Measurements from ENCODE around the gene DBR1. TPM values are rescaled to one million over a fixed set of nuclear protein-coding genes. Genes with fewer than 3 reads are reported as not detected.

DBR1 gene
- total and polyA plus RNA-seq, 2 experiments from 2014 or later = 9.7 to 17.2 TPM

DNA sequence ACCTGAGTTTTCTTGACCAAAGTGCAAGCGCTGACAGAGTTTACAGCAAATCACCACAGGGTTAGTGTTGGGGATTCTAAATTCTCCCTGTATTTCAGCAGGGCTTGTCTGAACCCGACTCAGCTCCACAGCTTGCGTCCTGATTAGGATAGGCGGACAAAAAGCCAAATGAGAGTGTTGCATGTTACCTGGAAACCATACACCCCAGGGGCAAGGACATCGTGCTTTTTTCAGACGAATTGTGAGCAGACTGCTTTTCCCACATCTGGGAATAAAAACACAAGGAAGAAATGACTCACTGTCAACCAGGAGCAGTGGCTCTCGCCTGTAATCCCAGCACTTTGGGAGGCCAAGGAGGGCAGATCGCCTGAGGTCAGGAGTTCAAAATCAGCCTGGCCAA is 62.4 kb downstream of the DBR1 start:
- H3K4me2 ChIP-seq = no peak overlapping the region
- Mint-ChIP-seq H3K9me3 (no peaks in the 10 kb centered on the region), H3K4me1 (peaks cover 26% of the 10 kb centered on the region), H3K4me3 (no peak overlapping the region), H3K36me3 (ENCODE audit: low read depth) (no peaks in the 10 kb centered on the region), H3K27ac (no peak overlapping the region), H3K27me3 (ENCODE audit: insufficient read depth, low read depth, poor library complexity) (peaks cover 4% of the 10 kb centered on the region)
- no peaks in the 10 kb centered on the region for H3K36me3 ChIP-seq (ENCODE audit: insufficient read depth)
- ATAC-seq (no peak), DNase-seq (ENCODE audit: low spot score) (no peak)
- no peak overlapping the region for H3K27ac ChIP-seq (ENCODE audit: low read depth)
- no peaks in the 10 kb centered on the region for H3K9me2 ChIP-seq (ENCODE audit: insufficient read depth)
- no peak overlapping the region for H2AFZ ChIP-seq
- H3K79me2 ChIP-seq (replicated peaks; ENCODE audit: insufficient read depth) = peaks cover 24% of the 10 kb centered on the region
- TF ChIP-seq POLR2AphosphoS5 (IDR thresholded peaks at IDR 0.05; ENCODE audit: low read depth) (no peak), EZH2 (IDR thresholded peaks at IDR 0.05; ENCODE audit: low read depth, unreplicated experiment) (no peak), CREB1 (CRISPR knock-in tag; IDR thresholded peaks at IDR 0.05; ENCODE audit: low read depth) (no peak), ZNF462 (CRISPR knock-in tag; IDR thresholded peaks at IDR 0.05) (no peak), NANOG (IDR thresholded peaks at IDR 0.05; ENCODE audit: borderline replicate concordance) (no peak), JUNB (IDR thresholded peaks at IDR 0.05; ENCODE audit: unreplicated experiment) (no peak), CTCF (conservative IDR thresholded peaks at IDR 0.05; ENCODE audit: low read depth in 2 of 2) (no peak), STAT1 (IDR thresholded peaks at IDR 0.05; ENCODE audit: unreplicated experiment) (no peak), ZNF114 (CRISPR knock-in tag; IDR thresholded peaks at IDR 0.05) (no peak), ETS1 (IDR thresholded peaks at IDR 0.05) (no peak), ZNF331 (CRISPR knock-in tag; IDR thresholded peaks at IDR 0.05; ENCODE audit: low read depth) (no peak), EZH2phosphoT487 (IDR thresholded peaks at IDR 0.05; ENCODE audit: unreplicated experiment) (no peak)
- TF ChIP-seq, protein P1, sequence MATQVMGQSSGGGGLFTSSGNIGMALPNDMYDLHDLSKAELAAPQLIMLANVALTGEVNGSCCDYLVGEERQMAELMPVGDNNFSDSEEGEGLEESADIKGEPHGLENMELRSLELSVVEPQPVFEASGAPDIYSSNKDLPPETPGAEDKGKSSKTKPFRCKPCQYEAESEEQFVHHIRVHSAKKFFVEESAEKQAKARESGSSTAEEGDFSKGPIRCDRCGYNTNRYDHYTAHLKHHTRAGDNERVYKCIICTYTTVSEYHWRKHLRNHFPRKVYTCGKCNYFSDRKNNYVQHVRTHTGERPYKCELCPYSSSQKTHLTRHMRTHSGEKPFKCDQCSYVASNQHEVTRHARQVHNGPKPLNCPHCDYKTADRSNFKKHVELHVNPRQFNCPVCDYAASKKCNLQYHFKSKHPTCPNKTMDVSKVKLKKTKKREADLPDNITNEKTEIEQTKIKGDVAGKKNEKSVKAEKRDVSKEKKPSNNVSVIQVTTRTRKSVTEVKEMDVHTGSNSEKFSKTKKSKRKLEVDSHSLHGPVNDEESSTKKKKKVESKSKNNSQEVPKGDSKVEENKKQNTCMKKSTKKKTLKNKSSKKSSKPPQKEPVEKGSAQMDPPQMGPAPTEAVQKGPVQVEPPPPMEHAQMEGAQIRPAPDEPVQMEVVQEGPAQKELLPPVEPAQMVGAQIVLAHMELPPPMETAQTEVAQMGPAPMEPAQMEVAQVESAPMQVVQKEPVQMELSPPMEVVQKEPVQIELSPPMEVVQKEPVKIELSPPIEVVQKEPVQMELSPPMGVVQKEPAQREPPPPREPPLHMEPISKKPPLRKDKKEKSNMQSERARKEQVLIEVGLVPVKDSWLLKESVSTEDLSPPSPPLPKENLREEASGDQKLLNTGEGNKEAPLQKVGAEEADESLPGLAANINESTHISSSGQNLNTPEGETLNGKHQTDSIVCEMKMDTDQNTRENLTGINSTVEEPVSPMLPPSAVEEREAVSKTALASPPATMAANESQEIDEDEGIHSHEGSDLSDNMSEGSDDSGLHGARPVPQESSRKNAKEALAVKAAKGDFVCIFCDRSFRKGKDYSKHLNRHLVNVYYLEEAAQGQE (IDR thresholded peaks at IDR 0.05; ENCODE audit: unreplicated experiment) = no peak
- no peaks in the 10 kb centered on the region for H3K27me3 ChIP-seq (ENCODE audit: insufficient read depth)
- H3K4me1 ChIP-seq (ENCODE audit: insufficient read depth) = peaks cover 23% of the 10 kb centered on the region
- H3F3A ChIP-seq (replicated peaks; ENCODE audit: low read depth) = no peaks in the 10 kb centered on the region
- no peak overlapping the region for H3K4me3 ChIP-seq
- peaks cover 9% of the 10 kb centered on the region for H4K20me1 ChIP-seq (replicated peaks; ENCODE audit: insufficient read depth)
